ENCODE results near the gene HIGD2A.

Gene HIGD2A

GRCh38 chr5:176369934-176370711 lies 18.4 kb upstream of the HIGD2A start:
- no peak for DNase-seq

GRCh38 chr5:176371621-176372539 lies 16.7 kb upstream of the HIGD2A start:
- DNase-seq = no peak

- no peak for DNase-seq
These were observed 15.3 kb upstream of the HIGD2A start for GRCh38 chr5:176373100-176373818.

- no peak for DNase-seq
These were observed 8.7 kb upstream of the HIGD2A start for GRCh38 chr5:176379881-176380280.

GRCh38 chr5:176381423-176381822 lies 7.1 kb upstream of the HIGD2A start:
- no peak for DNase-seq

- DNase-seq = no peak
These were observed 6.6 kb upstream of the HIGD2A start for GRCh38 chr5:176381979-176382378.

- DNase-seq = no peak
These were observed 5.8 kb upstream of the HIGD2A start for GRCh38 chr5:176382721-176383120.

GRCh38 chr5:176383248-176383905 lies 5.2 kb upstream of the HIGD2A start:
- DNase-seq = no peak

- DNase-seq = no peak
These were observed 4.6 kb upstream of the HIGD2A start for GRCh38 chr5:176383961-176384360.

GRCh38 chr5:176384366-176384930 lies 4.1 kb upstream of the HIGD2A start:
- DNase-seq = no peak

- no peak for DNase-seq
These were observed 3.6 kb upstream of the HIGD2A start for GRCh38 chr5:176384991-176385390.

- no peak for DNase-seq
These were observed 2.1 kb upstream of the HIGD2A start for GRCh38 chr5:176386491-176386890.

GRCh38 chr5:176387384-176387925 lies 1.1 kb upstream of the HIGD2A start:
- DNase-seq = no peak

GRCh38 chr5:176388003-176388443 lies 528 bp upstream of the HIGD2A start:
- DNase-seq = no peak

- DNase-seq = no peak
These were observed 878 bp downstream of the HIGD2A start for GRCh38 chr5:176389135-176390123.

GRCh38 chr5:176391479-176391878 lies 2.9 kb downstream of the HIGD2A start:
- no peak for DNase-seq

GRCh38 chr5:176391999-176392398 lies 3.4 kb downstream of the HIGD2A start:
- no peak for DNase-seq

- DNase-seq = no peak
These were observed 4.0 kb downstream of the HIGD2A start for GRCh38 chr5:176392526-176392925.

GRCh38 chr5:176394096-176394495 lies 5.5 kb downstream of the HIGD2A start:
- no peak for DNase-seq

GRCh38 chr5:176394881-176395675 lies 6.5 kb downstream of the HIGD2A start:
- no peak for DNase-seq
